CD14-positive monocyte (primary cell): ENCODE measurements around the gene RAB27A. TPM values are rescaled to one million over a fixed set of nuclear protein-coding genes. Genes with fewer than 3 reads are reported as not detected.
"Not testable (repeated sequence)": the region's sequence is repeated elsewhere in the genome, so short reads cannot be mapped to it uniquely, and the experiment has no call there.

ENCODE experiments used
- DNase-seq, 3 donors: peaks; one replicate each; pipeline ENCODE4 v3.0.0-alpha.2; 2011 to 2022
- H2AFZ ChIP-seq: 2 replicates; pipeline ENCODE4 v1.6.0; 2012; ENCODE audit warnings: mild to moderate bottlenecking, low read depth, low read length, inconsistent platforms; ENCODE audit not compliant: insufficient read depth, poor library complexity, severe bottlenecking
- H3K27ac ChIP-seq, 2 donors: 1 replicate in 1 of 2; 2 replicates in 1 of 2; pipeline ENCODE4 v1.5.1; 2012 to 2013; ENCODE audit warnings: low read length in 2 of 2, control low read depth in 1 of 2, inconsistent platforms in 1 of 2, low read depth in 1 of 2, mild to moderate bottlenecking in 1 of 2
- H3K27me3 ChIP-seq, 2 donors: one replicate each; pipeline versions ENCODE4 v1.6.0 to v1.6.1; 2011 to 2013; ENCODE audit warnings: low read length in 2 of 2; ENCODE audit not compliant: control insufficient read depth in 2 of 2, insufficient read depth in 2 of 2
- H3K36me3 ChIP-seq, 2 donors: replicated peaks in 1 of 2; 1 replicate in 1 of 2; 2 replicates in 1 of 2; pipeline versions ENCODE4 v1.5.1 to v1.6.1; 2012 to 2013; ENCODE audit warnings: low read length in 2 of 2, control low read depth in 1 of 2, inconsistent platforms in 1 of 2, mild to moderate bottlenecking in 1 of 2; ENCODE audit not compliant: insufficient read depth in 2 of 2, control insufficient read depth in 1 of 2
- H3K4me1 ChIP-seq, 2 donors: 1 replicate in 1 of 2; 2 replicates in 1 of 2; pipeline versions ENCODE4 v1.5.1 to v1.6.1; 2012 to 2013; ENCODE audit warnings: low read length in 2 of 2, control low read depth in 1 of 2, inconsistent platforms in 1 of 2, mild to moderate bottlenecking in 1 of 2, moderate library complexity in 1 of 2; ENCODE audit not compliant: insufficient read depth in 2 of 2, control insufficient read depth in 1 of 2
- H3K4me2 ChIP-seq: replicated peaks from 2 replicates; pipeline ENCODE3; 2012; ENCODE audit warnings: low read length, moderate library complexity, mild to moderate bottlenecking; ENCODE audit not compliant: poor library complexity, severe bottlenecking; ENCODE audit errors: extremely low read depth
- H3K4me3 ChIP-seq, 3 experiments: fragments of 200-600 bp in 1 of 3; sonication (generic) in 1 of 3; replicated peaks in 1 of 3; 1 replicate in 2 of 3; 2 replicates in 1 of 3; pipeline ENCODE4 v1.5.1; 2011 to 2013; ENCODE audit warnings: low read length in 3 of 3, mild to moderate bottlenecking in 3 of 3, control low read depth in 2 of 3, low read depth in 2 of 3, inconsistent platforms in 1 of 3, moderate library complexity in 1 of 3
- H3K79me2 ChIP-seq: 2 replicates; pipeline ENCODE4 v1.6.0; 2012; ENCODE audit warnings: mild to moderate bottlenecking, control low read depth, inconsistent platforms, low read length, moderate library complexity; ENCODE audit not compliant: insufficient read depth
- H3K9ac ChIP-seq: 2 replicates; pipeline ENCODE4 v1.6.0; 2017; ENCODE audit warnings: low read length, mild to moderate bottlenecking; ENCODE audit not compliant: insufficient read depth, poor library complexity, severe bottlenecking
- H3K9me3 ChIP-seq, 2 donors: replicated peaks in 1 of 2; 1 replicate in 1 of 2; 2 replicates in 1 of 2; pipeline versions ENCODE4 v1.5.1 to v1.6.1; 2012 to 2013; ENCODE audit warnings: low read length in 2 of 2, control low read depth in 1 of 2; ENCODE audit not compliant: control insufficient read depth in 1 of 2, insufficient read depth in 1 of 2
- H4K20me1 ChIP-seq: 2 replicates; pipeline ENCODE4 v1.6.0; 2012; ENCODE audit warnings: mild to moderate bottlenecking, low read length, control low read depth, moderate library complexity; ENCODE audit not compliant: insufficient read depth
- H3K27ac Mint-ChIP-seq, 7 donors: one replicate each; pipeline ENCODE4 v1.8.0; 2020; ENCODE audit warnings: mild to moderate bottlenecking in 7 of 7, mixed read lengths in 7 of 7, moderate library complexity in 6 of 7, inconsistent platforms in 2 of 7
- H3K27me3 Mint-ChIP-seq, 3 donors: one replicate each; pipeline ENCODE4 v1.8.0; 2021 to 2022; ENCODE audit warnings: low read depth in 3 of 3, mild to moderate bottlenecking in 3 of 3, mixed read lengths in 3 of 3, moderate library complexity in 3 of 3, inconsistent platforms in 1 of 3
- H3K36me3 Mint-ChIP-seq, 2 donors: one replicate each; pipeline ENCODE4 v1.8.0; 2020; ENCODE audit warnings: mixed read lengths in 2 of 2, inconsistent platforms in 1 of 2, mild to moderate bottlenecking in 1 of 2
- H3K4me1 Mint-ChIP-seq: one replicate; pipeline ENCODE4 v1.8.0; 2020; ENCODE audit warnings: mild to moderate bottlenecking, mixed read lengths
- H3K4me3 Mint-ChIP-seq, 2 donors: one replicate each; pipeline ENCODE4 v1.8.0; 2020; ENCODE audit warnings: mild to moderate bottlenecking in 2 of 2, mixed read lengths in 2 of 2, moderate library complexity in 1 of 2
- H3K9me3 Mint-ChIP-seq, 7 donors: one replicate each; pipeline ENCODE4 v1.8.0; 2020 to 2022; ENCODE audit warnings: mixed read lengths in 7 of 7, mild to moderate bottlenecking in 6 of 7, moderate library complexity in 6 of 7, inconsistent platforms in 2 of 7
- CTCF ChIP-seq: fragments of 200-600 bp; IDR thresholded peaks from one replicate; pipeline ENCODE4 v1.8.0; 2022; ENCODE audit warnings: antibody characterized with exemption, mild to moderate bottlenecking
- WGBS: methylation state at CpG from one replicate; pipeline ENCODE4 v1.1.5; 2013; ENCODE audit warnings: missing lambda C conversion rate; ENCODE audit not compliant: insufficient coverage; 5-methylcytosine and 5-hydroxymethylcytosine counted together
- intact Hi-C, 2 donors: fragments of 100-400 bp; cut with micrococcal nuclease; formaldehyde crosslinking; loops; one replicate each; pipeline versions ENCODE4 v1.15.0 to v1.15.1; 2023
- polyA plus RNA-seq, 3 donors: library from polyadenylated mRNA; depleted of rRNA in 1 of 3; unstranded in 2 of 3; stranded (reverse) in 1 of 3; fragments of 300-500 nt in 2 of 3; fragments of >200 nt in 1 of 3; fragmentation: Illumina TruSeq in 2 of 3; gene quantifications; 1 replicate in 2 of 3; 2 replicates in 1 of 3; pipeline ENCODE4 v1.2.3, GENCODE V29; 2012 to 2021

Gene RAB27A
- polyA plus RNA-seq, 3 donors = 70.1 to 159 (median 135) TPM

GRCh38 chr15:55282284-55282833 is 7.3 kb downstream of the RAB27A start:
- H3K27me3 ChIP-seq = no peaks in the 10 kb centered on the region
- H3K4me1 Mint-ChIP-seq = peaks cover 96% of the 10 kb centered on the region
- H3K36me3 Mint-ChIP-seq = peaks cover 33 to 38% of the 10 kb centered on the region in 2 donors
- H3K27ac Mint-ChIP-seq = peak overlapping the region; percentile 91 to 99 (median 97)
- H3K4me3 Mint-ChIP-seq = peak overlapping the region; percentile 76 to 84
- H3K4me2 ChIP-seq = peak overlapping the region; percentile 76
- intact Hi-C loops = loop anchor here in 1 of 2 donors (2.0 kb wide), 1 partner anchor 16 kb away; no protein-coding TSS in a partner anchor
- H3K4me1 ChIP-seq = peaks cover 92 to 97% of the 10 kb centered on the region in 2 donors
- DNase-seq = peak; percentile 63 to 83 (median 82)
- peak overlapping the region; percentile 84 to 89 for H3K27ac ChIP-seq
- H2AFZ ChIP-seq = no peak overlapping the region
- H3K9me3 ChIP-seq = no peaks in the 10 kb centered on the region
- peaks cover 24% of the 10 kb centered on the region for H4K20me1 ChIP-seq
- no peaks in the 10 kb centered on the region for H3K9me3 Mint-ChIP-seq
- H3K27me3 Mint-ChIP-seq = no peaks in the 10 kb centered on the region
- peaks cover 98% of the 10 kb centered on the region for H3K79me2 ChIP-seq
- peak overlapping the region; percentile 5 to 65 (median 49) for H3K4me3 ChIP-seq
- no peak for TF ChIP-seq CTCF
- no peaks in the 10 kb centered on the region for H3K36me3 ChIP-seq
- peak overlapping the region; percentile 49 for H3K9ac ChIP-seq
- 2% methylated on average over 4 of the region's 5 CpGs for WGBS

- Histone ChIP-seq H4K20me1 (peaks cover 29% of the 10 kb centered on the region), H3K9ac (peak overlapping the region; percentile 5), H3K36me3 (no peaks in the 10 kb centered on the region), H2AFZ (no peak overlapping the region), H3K79me2 (peaks cover 98% of the 10 kb centered on the region), H3K27me3 (no peaks in the 10 kb centered on the region), H3K9me3 (no peaks in the 10 kb centered on the region), H3K4me3 (peak overlapping the region in 1 of 3 experiments; percentile 65), H3K4me2 (peak overlapping the region; percentile 76), H3K27ac (peak overlapping the region; percentile 84 to 89), H3K4me1 (peaks cover 93 to 97% of the 10 kb centered on the region in 2 donors)
- intact Hi-C loops = loop anchor here in 1 of 2 donors (2.0 kb wide), 1 partner anchor 15 kb away; no protein-coding TSS in a partner anchor
- no peak for TF ChIP-seq CTCF
- peaks cover 32 to 36% of the 10 kb centered on the region in 2 donors for H3K36me3 Mint-ChIP-seq
- H3K9me3 Mint-ChIP-seq = no peaks in the 10 kb centered on the region
- H3K4me1 Mint-ChIP-seq = peaks cover 96% of the 10 kb centered on the region
- H3K27ac Mint-ChIP-seq = peak overlapping the region; percentile 91 to 99 (median 97)
- H3K27me3 Mint-ChIP-seq = no peaks in the 10 kb centered on the region
- peak in 1 of 3 donors; percentile 44 for DNase-seq
- H3K4me3 Mint-ChIP-seq = no peak overlapping the region
Observed at GRCh38 chr15:55281517-55282228, 7.9 kb downstream of the RAB27A start.

DNA sequence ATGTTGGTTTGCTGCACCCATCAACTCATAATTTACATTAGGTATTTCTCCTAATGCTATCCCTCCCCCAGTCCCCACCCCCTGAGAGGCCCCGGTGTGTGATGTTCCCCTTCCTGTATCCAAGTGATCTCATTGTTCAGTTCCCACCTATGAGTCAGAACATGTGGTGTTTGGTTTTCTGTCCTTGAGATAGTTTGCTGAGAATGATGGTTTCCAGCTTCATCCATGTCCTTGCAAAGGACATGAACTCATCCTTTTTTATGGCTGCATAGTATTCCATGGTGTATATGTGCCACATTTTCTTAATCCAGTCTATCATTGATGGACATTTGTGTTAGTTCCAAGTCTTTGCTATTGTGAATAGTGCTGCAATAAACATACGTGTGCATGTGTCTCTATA is 9.0 kb downstream of the RAB27A start:
- H3K4me3 Mint-ChIP-seq, H3K9ac ChIP-seq, H3K9me3 Mint-ChIP-seq, H3K4me3 ChIP-seq, H2AFZ ChIP-seq, H3K27me3 Mint-ChIP-seq, H3K4me2 ChIP-seq, intact Hi-C loops, H3K27me3 ChIP-seq, H3K9me3 ChIP-seq, H3K36me3 ChIP-seq: not testable (repeated sequence)
- peak in 1 of 3 donors; percentile 56 for DNase-seq
- WGBS = no CpG with 5 or more reads among the region's 2 CpGs
- H3K4me1 Mint-ChIP-seq = peaks cover 92% of the 10 kb centered on the region
- Histone ChIP-seq H3K79me2 (peaks cover 98% of the 10 kb centered on the region), H3K27ac (peak overlapping the region in 1 of 2 donors; percentile 89), H3K4me1 (peaks cover 88 to 97% of the 10 kb centered on the region in 2 donors), H4K20me1 (peaks cover 29% of the 10 kb centered on the region)
- peaks cover 24 to 32% of the 10 kb centered on the region in 2 donors for H3K36me3 Mint-ChIP-seq
- peak overlapping the region; percentile 40 to 97 (median 91) for H3K27ac Mint-ChIP-seq
